DOHH2 (cell line): ENCODE data around the gene ANKRD28.

Experiments
- EZH2phosphoT487 ChIP-seq: fragments of 200-600 bp; sonication (generic); IDR thresholded peaks from 2 replicates; pipeline ENCODE4 v1.6.1; 2017; ENCODE audit warnings: borderline replicate concordance, mild to moderate bottlenecking, antibody characterized with exemption, low read length, moderate library complexity, mixed read lengths
- TF ChIP-seq, protein P1 (sequence below): fragments of 200-600 bp; sonication (generic); IDR thresholded peaks from one replicate; pipeline ENCODE4 v1.5.1; 2014; ENCODE audit warnings: antibody characterized with exemption, mild to moderate bottlenecking, low read depth, low read length; ENCODE audit not compliant: poor library complexity, severe bottlenecking

DNA sequence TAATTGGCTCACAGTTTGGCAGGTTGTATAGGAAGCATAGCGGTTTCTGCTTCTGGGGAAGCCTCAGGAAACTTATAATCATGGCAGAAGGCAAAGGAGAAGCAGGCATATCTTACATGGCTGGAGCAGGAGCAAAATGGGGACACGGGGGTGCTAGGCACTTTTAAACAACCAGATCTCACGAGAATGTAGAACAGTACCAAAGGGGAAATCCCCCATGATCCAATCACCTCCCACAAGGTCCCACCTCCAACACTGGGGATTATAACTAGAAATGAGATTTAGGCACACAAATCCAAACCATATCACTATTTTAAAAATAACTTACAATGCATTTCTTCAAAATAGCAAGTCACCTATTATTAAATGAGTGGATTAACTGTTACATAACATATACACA, 47.1 kb upstream of the ANKRD28 start:
- TF ChIP-seq, protein P1, sequence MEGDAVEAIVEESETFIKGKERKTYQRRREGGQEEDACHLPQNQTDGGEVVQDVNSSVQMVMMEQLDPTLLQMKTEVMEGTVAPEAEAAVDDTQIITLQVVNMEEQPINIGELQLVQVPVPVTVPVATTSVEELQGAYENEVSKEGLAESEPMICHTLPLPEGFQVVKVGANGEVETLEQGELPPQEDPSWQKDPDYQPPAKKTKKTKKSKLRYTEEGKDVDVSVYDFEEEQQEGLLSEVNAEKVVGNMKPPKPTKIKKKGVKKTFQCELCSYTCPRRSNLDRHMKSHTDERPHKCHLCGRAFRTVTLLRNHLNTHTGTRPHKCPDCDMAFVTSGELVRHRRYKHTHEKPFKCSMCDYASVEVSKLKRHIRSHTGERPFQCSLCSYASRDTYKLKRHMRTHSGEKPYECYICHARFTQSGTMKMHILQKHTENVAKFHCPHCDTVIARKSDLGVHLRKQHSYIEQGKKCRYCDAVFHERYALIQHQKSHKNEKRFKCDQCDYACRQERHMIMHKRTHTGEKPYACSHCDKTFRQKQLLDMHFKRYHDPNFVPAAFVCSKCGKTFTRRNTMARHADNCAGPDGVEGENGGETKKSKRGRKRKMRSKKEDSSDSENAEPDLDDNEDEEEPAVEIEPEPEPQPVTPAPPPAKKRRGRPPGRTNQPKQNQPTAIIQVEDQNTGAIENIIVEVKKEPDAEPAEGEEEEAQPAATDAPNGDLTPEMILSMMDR: no peak
- TF ChIP-seq EZH2phosphoT487: no peak
